Gastroesophageal sphincter (tissue), 3 donors: Measurements from ENCODE around the gene HSPA12A.

Experiments
- EP300 ChIP-seq: sonication (generic); formaldehyde crosslinking; IDR thresholded peaks from one replicate; pipeline ENCODE4 v1.6.1; 2017; ENCODE audit warnings: antibody characterized with exemption, mild to moderate bottlenecking
- POLR2A ChIP-seq, 2 donors: fragments of 450-650 bp; IDR thresholded peaks; one replicate each; pipeline ENCODE4 v1.6.1; 2017; ENCODE audit warnings: antibody characterized with exemption in 2 of 2, mild to moderate bottlenecking in 2 of 2, moderate library complexity in 1 of 2
- POLR2AphosphoS5 ChIP-seq: sonication (generic); formaldehyde crosslinking; IDR thresholded peaks from one replicate; pipeline ENCODE4 v1.6.1; 2017; ENCODE audit warnings: antibody characterized with exemption
- TF ChIP-seq, protein P1 (sequence below), 4 experiments: fragments of 200-600 bp in 2 of 4; fragments of 450-650 bp in 2 of 4; sonication (generic) in 1 of 4; IDR thresholded peaks; one replicate each; pipeline ENCODE4 v1.5.1; 2017 to 2019; ENCODE audit warnings: antibody characterized with exemption in 4 of 4, mild to moderate bottlenecking in 2 of 4, moderate library complexity in 2 of 4

DNA sequence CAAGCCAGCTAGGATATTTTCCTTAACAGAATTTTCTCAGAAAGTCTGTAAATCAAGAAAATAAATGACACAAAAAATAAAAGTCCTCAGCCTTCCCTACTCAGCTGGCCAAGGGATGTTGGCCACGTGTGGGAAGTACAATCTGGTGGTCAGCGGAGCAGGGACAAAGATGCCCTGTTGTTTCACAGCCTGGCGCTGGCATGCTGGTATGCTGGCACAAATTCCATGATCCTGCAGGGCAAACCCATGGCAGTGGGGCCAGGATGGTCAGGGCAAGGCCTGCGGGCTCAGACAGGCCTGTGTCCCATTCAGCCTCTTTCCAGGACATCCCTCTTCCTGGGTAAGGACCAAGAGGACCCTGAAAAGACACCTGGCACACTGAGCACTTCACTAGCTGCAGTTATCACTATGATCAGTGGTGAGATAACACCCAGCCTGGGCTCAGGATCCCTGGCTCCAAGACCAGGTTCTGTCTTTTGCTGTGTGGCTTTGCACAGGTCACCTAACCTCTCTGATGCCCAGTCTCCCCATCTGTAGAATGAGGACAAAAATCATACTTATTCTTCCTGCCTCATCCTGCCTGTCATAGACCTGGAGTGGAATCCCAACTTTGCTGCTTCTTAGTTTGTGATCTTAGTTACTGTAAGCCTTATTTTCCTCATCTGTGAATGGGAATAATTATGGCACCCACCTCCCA is 10.8 kb upstream of the HSPA12A start:
- TF ChIP-seq, protein P1, sequence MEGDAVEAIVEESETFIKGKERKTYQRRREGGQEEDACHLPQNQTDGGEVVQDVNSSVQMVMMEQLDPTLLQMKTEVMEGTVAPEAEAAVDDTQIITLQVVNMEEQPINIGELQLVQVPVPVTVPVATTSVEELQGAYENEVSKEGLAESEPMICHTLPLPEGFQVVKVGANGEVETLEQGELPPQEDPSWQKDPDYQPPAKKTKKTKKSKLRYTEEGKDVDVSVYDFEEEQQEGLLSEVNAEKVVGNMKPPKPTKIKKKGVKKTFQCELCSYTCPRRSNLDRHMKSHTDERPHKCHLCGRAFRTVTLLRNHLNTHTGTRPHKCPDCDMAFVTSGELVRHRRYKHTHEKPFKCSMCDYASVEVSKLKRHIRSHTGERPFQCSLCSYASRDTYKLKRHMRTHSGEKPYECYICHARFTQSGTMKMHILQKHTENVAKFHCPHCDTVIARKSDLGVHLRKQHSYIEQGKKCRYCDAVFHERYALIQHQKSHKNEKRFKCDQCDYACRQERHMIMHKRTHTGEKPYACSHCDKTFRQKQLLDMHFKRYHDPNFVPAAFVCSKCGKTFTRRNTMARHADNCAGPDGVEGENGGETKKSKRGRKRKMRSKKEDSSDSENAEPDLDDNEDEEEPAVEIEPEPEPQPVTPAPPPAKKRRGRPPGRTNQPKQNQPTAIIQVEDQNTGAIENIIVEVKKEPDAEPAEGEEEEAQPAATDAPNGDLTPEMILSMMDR (IDR thresholded peaks at IDR 0.05) = no peak
- TF ChIP-seq EP300 (no peak), POLR2A (IDR thresholded peaks at IDR 0.05) (no peak), POLR2AphosphoS5 (no peak)
